ENCODE data around the gene MCM5.
"Not testable (repeated sequence)": the region's sequence is repeated elsewhere in the genome, so short reads cannot be mapped to it uniquely, and the experiment has no call there.

The MCM5 gene

DNA sequence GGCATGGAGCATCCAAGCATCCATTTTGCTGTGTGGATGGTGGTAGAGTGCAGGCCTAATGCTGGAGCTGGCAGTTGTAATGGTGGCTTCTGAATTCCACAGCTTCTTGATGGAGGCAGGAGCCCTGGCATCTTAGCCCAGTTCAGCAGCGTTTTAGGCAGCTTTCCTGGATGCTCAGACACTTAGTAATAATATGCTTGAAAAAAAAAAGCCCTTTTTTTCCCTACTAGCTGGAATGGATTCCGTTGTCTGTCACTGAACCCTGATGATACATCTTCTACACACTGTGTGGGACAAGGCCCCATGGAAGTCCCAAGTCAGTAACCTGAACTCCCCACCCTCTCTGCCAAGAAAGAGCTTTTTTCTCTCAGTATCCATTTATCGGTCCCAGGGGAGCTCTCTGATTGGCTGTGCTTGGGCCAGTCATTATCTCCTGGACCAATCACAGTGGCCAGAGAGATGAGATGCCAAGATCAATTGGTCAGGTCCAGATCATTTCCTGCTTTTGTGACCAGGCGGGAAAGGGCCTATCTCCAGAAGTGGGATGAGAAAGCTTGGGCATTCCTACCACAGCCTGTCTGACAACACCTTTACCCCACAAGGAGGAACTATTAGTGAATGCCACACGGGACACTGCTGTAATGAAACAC lies 34.2 kb downstream of the MCM5 start:
- DNase-seq, result no peak

DNA sequence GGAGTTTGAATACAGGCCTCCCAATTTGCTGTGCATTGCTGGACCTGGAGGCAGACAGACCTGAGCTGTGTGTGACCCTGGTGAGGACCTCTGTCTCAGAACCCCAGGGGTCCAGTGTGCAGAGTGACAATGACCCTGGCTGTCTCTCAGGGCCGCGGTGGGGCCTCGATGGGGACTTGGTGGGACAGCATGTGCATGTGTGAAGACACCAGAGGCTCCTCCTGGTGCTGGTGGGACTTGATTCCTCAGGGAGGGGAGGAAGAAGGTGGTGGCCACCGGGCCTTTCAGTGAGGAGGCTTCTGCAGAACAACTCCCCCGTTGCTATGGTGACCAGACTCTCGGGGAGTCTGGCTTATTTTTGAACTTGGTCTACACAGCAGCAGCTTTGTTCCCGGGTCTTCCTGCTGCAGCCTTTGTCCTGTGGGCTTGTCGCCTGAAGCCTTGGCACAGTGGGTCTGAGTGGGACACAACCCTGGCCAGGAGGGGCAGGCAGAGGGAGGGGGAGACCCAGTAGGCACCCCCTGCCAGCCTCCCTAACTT lies 35.3 kb downstream of the MCM5 start:
- DNase-seq, result no peak

DNA sequence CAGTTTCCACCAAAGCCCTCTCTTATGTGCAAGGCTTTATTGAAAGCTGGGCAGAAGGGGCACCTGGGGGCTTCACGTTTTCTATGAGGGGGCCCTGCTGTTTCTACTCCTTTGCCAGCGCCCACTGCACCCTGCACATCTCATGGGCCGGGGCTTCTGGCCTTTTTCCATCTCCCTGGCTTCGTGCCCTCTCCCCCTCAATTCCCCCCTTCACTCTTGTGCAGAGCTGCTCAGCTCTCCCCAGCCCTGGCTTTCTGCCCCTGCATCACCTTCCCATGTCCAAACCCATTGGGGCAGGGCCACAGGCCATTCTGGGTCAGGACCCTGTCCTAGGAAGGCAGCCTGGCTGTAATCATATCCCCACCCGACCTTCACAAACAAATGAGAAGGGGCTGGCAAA lies 36.5 kb downstream of the MCM5 start:
- DNase-seq, result no peak

DNA sequence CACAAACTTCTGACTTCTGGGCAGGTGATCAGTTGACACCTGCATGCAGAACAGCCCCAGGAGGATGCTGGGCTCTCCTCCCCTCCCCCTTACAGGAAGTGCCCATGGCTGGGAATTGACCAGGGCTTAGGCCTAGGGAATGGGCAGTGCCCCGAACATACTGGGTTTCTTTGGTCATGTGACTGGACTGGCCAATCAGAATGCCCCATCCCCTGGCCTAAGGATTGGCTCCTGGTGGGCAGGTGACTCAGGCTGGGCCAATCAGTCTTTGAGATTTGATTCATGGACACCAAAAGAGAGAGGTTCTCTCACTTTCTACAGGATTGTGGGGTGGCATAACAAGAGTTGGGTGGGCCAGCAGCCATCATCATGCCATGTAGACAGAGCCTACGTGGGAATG lies 37.1 kb downstream of the MCM5 start:
- no peak for DNase-seq

DNA sequence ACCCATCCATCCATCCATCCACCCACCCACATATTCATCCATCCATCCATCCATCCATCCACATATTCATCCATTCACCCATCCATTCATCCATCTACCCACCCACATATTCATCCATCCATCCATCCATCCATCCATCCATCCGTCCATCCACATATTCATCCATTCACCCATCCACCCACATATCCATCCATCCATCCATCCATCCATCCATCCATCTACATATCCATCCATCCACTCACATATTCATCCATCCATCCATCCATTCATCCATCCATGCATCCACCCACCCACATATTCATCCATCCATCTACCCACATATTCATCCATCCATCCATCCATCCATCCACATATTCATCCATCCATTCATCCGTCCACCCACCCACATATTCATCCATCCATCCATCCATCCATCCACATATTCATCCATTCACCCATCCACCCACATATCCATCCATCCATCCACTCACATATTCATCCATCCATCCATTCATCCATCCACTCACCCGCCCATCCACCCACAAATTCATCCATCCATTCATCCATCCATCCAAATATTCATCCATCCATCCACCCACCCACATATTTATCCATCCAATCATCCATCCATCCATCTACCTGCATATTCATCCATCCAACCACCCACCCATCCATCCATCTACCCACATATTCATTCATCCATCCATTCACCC lies 38.9 kb downstream of the MCM5 start:
- not testable (repeated sequence) for DNase-seq

DNA sequence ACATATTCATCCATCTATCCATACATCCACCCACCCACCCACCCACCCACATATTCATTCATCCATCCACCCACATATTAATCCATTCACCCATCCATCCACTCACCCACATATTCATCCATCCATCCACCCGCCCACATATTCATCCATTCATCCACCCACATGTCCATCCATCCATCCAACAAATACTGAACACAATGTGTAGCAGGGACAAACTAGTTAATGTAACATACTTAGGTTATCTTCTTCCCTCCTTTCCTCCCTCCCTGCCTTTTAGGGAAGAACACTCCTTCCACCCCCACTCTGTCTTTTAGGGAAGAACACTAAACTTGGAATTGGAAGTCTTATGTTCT lies 39.4 kb downstream of the MCM5 start:
- no peak for DNase-seq

DNA sequence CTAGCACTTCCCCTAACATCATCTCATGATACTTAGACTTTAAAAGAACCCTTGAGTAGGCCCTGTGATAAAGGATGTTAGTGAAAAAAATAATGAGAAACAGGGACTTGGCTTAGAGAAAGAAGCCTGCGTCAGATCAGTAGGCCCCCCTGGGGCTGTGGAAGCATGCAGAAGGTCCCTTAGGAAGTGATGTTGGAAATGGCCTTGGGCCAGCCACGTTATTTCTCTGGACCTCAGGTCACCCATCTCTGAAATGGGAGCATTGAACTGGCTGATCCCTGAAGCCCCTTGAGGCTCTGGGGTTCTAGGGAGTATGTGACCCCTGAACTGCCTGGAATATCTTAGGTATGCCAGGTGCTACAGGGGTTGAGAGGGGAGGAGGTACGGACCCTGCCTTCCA lies 40.2 kb downstream of the MCM5 start:
- DNase-seq, result no peak

DNA sequence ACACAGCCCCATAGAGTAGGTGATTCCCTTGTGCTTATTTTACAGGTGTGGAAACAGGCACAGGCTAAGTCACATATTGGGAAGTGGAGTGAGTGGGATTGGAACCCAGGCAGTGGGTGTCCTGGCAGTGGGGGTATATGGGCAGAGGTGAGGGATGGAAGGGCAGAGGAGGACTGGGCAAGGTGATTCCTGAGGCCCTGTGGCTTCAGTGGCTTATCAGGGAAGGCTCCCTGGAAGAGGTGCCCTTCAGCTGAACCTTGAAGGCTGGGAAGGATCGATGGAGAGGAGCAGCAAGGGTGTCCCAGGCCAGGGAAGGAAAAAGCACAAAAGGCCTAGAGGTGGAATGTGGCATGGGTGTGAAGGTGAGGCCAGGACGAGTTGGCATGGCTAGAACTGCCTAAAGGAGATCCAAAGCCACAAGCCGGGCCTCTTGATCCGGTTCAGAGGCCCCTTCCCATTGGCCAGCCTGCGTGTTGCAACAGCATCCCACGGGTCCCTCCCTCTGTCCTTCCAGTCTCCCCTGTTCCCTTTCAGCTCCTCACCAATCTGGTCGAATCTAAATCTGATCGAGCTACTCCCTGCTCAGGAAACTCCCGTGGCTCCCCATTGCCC lies 41.7 kb downstream of the MCM5 start:
- DNase-seq, result no peak

DNA sequence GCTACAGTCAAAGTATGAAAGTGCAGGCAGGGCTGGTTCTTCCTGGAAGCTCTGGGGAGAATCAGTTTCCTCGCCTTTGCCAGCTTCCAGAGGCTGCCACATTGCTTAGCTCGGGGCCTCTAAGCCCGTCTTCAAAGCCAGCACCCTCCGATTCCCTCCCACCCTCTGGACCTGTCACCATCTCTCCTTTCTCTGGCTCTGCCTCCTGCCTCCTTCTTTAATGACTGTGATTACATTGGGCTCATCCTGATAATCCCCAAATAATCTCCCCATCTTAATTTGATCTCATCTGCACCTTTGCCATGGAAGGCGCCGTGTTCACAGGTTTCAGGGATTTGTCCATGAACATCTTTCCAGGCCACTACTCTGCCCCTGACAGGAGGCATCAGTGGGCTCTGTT lies 42.5 kb downstream of the MCM5 start:
- no peak for DNase-seq

DNA sequence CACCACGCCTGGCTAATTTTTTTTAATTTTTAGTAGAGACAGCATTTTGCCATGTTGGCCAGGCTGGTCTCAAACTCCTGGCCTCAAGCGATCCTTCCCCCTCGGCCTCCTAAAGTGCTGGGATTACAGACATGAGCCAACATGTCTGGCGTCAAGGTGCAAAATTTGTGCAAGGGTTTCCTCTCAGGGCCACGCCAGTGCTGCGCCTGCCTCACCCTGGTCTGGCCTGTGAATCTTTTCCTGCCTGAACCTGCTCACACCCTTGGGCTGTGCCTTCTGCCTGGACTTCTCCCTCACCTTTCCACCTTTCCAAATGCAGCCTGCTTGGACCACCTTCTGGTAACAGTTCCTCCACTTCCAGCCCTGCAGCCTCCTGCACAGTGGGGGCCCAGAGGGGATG lies 43.4 kb downstream of the MCM5 start:
- no peak for DNase-seq

DNA sequence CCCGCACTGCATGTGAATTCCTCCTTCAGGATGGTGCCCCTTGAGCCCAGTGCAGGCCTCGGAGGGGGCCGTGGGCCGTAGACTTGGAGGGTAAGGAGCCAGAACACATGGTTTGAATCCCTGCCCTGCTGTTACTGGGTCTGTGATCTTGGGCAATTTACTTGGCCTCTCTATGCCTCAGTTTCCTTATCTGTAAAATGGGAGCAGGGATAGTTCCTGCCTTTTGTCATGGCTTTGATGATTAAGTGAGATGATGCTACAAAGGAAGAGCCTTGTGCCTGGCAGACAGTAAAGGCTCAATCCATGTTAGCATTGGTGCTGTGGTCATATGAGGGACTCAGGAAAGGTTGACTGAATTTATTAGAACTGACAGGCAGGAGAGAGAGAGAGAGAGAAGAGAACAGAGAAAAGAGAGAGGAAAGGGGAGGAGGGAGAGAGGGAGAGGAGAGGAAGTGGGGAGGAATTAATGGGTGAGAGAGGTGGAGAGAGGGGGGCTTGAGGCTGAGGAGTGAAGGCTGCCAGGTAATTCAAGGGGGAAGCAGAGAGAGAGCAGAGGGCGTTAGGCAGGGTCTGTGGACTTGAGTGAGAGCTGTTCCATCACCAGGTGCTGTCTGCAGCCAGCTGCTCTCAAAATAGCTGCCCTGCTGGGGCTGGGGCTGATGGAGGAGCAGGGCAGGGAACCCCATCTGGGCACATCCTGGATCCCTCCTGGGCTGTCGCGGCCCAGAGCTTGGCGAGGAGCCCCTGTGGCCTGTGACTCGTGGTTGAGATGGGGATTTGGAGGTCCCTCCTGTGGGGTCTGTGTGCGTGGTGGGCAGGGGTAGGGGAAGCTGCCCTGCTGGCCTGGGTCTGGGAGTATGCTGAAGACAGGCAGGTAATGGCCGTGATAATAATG lies 44.1 kb downstream of the MCM5 start:
- no peak for DNase-seq

DNA sequence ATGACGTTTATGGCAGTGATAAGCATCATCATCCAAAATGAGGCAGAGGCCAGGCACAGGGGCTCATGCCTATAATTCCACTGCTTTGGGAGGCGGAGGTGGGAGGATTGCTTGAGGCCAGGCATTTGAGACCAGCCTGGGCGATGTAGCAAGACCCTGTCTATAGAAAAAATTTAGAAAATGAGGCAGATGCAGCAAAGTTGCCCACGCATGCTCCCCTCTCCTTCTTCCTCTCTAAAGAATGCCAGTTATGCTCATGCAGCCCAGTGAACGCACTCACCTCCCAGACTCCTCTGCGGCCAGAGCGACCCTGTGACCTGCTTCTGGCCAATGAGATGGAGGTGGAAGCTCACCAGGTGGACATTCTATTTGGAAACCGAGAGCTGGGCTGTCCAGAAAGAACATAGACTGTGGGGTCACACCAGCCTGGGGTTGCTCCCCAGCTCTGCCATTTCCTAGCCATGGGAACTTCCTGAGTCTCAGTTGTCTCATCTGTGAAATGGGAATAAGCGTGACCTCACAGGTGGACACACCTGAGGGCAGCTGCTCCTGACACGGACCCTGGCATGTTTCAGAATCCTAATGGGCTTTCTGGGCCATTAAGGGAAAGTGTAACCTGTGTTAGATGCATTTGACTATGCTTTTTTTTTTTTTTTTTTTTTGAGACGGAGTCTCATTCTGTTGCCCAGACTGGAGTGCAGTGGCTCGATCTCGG lies 44.9 kb downstream of the MCM5 start:
- DNase-seq, result no peak

DNA sequence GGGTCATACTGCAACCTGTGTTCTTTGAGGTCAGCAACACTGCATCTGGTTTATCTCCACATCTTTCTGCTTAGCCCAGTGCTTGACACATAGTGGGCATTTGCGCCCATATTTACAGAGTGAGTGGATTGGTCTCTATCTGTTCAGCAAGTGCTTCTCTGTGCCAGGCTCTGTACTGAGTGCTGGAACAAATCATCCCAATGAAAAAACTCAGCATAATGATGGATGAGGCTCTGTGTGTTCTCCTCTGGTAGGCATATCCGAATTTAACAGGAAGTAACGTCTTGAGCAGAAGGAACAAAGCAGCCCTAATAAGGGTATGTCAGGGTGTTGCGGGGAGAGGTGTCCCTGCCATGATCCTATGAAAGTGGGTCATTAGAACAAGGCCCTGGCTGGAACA lies 46.0 kb downstream of the MCM5 start:
- no peak for DNase-seq

DNA sequence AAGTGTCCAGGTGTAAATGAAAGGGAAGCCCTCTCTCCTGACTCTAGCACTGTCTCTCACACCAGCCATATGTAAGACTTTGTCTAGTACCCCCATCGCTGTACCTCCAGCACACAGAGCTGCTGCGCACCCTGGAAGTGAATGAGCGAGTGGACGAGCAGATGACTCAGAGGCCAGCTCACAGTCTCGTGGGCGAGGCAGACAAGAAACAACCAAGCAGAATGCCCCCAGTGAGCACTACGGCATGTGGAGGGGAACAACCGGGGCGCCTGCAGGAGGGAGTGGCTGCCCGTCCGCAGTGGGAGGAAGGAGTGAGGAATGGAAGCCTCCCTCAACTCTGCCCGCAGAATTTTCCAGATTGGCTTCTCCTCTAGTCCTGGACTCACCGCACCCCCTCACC lies 46.4 kb downstream of the MCM5 start:
- no peak for DNase-seq

DNA sequence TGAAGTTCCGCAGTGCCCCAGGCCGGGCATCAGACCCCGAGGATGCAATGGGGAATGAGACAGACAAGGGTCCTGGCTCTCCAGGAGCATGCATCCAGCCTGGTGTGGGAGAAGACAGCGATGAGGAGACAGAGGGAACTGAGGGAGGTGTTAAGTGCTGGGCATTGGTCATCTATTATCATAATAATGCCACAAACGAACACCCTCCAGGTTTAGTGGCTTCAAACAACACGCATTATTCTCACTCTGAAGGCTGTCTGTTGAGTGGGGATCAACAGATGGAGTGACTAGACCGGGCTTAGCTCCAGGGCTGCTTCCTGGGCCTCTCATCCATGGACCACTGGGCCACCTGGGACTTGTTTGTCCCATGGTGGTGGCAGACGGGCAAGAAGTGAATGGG lies 48.6 kb downstream of the MCM5 start:
- DNase-seq, result no peak

DNA sequence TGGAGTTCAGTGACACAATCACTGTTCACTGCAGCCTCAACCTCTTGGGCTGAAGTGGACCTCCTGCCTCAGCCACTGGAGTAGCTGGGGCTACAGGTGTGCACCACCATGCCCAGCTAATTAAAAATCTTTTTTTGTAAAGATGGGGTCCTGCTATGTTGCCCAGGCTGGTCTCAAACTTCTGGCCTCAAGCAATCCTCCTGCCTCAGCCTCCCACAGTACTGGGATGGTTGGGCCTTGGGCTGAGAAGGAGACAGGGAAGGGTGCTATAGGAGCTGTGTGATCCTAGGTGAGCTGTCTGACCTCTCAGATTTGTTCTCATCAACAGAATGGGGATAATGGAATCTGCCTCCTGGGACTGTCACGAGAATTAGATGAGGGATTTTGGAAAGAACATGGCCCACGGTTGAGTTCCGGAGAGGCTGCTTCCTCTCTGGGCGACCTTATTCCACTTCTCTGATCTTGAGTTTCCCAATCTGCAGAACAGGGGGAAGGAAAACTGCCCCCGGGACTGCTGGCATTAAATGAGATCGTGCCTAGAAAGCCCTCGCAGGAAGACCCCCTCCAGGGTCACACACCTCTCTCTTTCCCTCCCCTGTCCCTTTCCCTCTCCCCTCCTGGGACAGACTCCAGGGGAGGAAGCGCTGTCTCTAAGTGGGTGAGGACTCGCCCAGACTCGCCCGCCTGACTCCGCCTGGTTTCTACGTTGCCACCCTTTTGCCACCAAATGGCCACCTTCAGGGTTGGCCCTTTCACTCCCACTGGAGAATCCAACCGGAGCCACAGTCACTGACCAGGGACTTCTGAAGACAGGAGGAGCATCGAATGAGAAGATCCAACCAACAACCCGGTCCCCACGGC lies 50.1 kb downstream of the MCM5 start:
- no peak for DNase-seq

DNA sequence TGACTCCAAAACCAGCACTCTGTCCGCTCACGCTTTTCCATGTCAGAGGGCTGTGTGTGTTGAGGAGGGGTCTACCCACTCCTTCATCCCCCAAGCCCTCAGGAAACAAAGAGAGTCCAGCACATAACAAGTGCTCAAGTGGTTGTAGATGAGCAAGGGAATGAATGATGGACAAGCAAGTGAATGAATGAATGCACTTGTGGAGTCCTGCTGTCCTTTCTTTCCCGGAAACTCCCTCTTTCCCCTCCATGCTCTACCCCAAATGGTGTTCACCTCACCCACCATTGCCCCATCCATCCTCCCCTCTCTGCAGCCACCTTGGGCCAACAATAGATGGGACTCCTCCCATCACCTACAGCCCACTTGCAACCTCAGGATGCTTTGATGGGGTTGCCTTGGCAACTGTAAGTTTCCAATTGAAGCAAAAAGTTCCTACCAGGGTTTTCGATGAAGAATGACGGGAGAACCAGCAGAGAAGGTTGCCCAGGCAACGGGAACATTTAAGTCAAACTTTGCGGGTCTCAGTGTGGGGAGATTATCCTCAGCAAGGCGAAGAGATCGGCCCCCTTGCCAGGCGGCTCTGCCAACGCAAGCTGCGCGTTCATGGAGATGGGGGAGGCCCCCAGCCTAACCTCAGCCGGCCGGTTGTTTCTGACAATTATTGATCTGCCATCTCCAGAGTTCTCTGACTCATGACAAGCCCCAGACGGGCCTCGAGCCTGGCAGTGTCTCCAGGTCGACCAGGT lies 51.1 kb downstream of the MCM5 start:
- no peak for DNase-seq

DNA sequence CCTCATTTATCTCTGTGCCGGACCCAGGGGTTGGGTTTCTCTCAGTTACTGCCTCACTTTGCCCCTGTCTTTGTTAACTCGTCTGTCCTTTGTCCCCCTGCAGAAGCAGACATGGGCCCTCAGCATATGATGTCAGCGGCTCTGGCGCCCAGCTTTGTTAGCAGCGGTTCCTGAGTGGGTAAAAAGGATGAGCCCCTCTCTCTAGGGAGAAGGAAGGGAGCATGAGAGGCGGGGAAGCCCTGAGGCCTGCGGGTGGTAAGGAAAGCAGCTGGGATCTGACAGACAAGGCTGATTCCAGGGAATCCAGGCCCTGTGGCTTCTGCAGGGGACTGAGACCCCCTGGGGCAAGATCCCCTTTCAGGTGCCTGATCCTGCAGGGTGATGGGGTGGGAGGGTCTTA lies 51.7 kb downstream of the MCM5 start:
- no peak for DNase-seq

DNA sequence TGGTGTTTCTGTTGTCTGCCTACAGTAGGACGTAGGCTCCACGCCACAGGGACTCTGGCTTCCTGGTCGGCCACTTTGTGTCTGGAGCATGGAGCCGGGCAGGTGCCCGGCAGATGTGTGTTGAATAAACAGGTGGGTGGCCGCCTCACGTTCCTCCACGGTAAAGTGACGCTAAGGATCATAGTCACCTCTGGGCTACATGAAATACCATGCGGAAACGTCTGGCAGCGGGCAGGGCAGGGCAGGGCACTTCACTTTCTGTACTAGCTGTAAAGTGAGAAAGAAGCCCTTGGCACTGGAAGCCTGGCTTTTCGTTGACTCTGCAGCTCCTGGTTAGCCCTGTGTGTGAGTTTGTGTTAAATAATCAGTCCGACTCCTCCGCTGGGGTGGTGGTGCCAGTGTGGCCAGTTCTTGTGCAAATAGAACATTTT lies 52.4 kb downstream of the MCM5 start:
- DNase-seq, result no peak

DNA sequence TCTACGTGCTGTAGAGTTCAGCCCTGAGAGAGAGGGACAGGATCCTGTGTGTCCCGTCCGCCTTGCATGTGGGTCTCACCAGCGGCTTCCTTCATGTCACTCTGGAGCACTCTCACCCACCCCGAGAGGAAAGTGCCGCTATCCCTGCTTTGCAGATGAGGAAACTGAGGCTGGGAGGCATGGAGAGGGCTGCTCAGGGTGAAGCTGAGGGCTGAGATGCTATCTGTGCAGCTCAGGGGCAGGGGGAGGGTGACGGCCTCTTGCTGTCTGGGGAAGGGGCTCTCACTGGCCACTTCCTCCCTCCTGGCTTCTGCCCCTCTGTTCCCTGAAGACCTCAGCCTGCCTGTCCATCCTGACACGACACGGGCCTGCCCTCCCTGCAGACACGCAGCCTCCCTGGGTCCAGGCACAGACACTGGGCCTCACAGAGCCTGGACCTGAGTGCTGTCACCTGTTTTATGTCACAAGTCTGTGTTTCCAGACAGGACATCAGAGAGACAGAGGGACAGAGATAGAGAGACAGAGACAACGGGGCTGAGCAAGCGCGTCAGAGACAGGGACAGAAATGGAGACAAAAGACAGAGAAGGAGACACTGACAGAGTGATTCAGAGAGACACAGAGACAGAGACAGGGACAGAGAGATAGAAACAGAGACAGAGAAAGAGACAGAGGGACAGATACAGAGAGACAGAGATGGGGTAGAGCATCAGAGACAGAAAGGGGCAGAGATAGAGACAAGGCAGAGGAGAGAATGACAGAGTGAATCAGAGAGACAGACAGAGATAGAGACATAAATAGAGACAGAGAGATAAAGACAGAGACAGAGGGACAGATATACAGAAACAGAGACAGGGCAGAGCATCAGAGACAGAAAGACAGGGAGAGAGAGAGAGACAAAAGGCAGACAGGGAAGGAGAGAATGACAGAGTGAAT lies 53.1 kb downstream of the MCM5 start:
- DNase-seq, result no peak
